Astrocyte of the spinal cord (primary cell): Measurements from ENCODE around the gene NAA25.
A peak's percentile ranks its signal among the peaks of the same experiment; 100 is the strongest.

ENCODE experiments used
- DNase-seq: peaks from one replicate; pipeline ENCODE4 v3.0.0; 2011; ENCODE audit warnings: low read depth, low spot score
- H3K4me3 ChIP-seq: 2 replicates; pipeline ENCODE4 v1.5.1; 2011; ENCODE audit warnings: low read depth, mild to moderate bottlenecking, low read length, moderate library complexity
- in situ Hi-C: cut with HindIII; loops from 2 replicates; pipeline ENCODE4 v1.10.0; 2017; ENCODE audit warnings: low sequenced_read_pairs
- TF ChIP-seq, protein P1 (sequence below): IDR thresholded peaks from 2 replicates; pipeline ENCODE4 v1.5.1; 2012; ENCODE audit warnings: low read depth, mild to moderate bottlenecking, low read length, inconsistent platforms

The NAA25 gene

GRCh38 chr12:112096667-112097066 is 11.9 kb downstream of the NAA25 start:
- in situ Hi-C loops = no loop called here
- TF ChIP-seq, protein P1, sequence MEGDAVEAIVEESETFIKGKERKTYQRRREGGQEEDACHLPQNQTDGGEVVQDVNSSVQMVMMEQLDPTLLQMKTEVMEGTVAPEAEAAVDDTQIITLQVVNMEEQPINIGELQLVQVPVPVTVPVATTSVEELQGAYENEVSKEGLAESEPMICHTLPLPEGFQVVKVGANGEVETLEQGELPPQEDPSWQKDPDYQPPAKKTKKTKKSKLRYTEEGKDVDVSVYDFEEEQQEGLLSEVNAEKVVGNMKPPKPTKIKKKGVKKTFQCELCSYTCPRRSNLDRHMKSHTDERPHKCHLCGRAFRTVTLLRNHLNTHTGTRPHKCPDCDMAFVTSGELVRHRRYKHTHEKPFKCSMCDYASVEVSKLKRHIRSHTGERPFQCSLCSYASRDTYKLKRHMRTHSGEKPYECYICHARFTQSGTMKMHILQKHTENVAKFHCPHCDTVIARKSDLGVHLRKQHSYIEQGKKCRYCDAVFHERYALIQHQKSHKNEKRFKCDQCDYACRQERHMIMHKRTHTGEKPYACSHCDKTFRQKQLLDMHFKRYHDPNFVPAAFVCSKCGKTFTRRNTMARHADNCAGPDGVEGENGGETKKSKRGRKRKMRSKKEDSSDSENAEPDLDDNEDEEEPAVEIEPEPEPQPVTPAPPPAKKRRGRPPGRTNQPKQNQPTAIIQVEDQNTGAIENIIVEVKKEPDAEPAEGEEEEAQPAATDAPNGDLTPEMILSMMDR = no peak
- no peak overlapping the region for H3K4me3 ChIP-seq
- DNase-seq = peak; percentile 62

GRCh38 chr12:112096070-112096469 is 12.5 kb downstream of the NAA25 start:
- TF ChIP-seq, protein P1 = no peak
- no peak overlapping the region for H3K4me3 ChIP-seq
- in situ Hi-C loops = no loop called here
- DNase-seq = no peak

- TF ChIP-seq, protein P1 = no peak
- in situ Hi-C loops = no loop called here
- H3K4me3 ChIP-seq = no peak overlapping the region
- no peak for DNase-seq
These were observed 17.0 kb downstream of the NAA25 start for GRCh38 chr12:112091563-112091962.

- no peak overlapping the region for H3K4me3 ChIP-seq
- in situ Hi-C loops = no loop called here
- TF ChIP-seq, protein P1 = no peak
- no peak for DNase-seq
These were observed 20.7 kb downstream of the NAA25 start for GRCh38 chr12:112087851-112088250.

DNA sequence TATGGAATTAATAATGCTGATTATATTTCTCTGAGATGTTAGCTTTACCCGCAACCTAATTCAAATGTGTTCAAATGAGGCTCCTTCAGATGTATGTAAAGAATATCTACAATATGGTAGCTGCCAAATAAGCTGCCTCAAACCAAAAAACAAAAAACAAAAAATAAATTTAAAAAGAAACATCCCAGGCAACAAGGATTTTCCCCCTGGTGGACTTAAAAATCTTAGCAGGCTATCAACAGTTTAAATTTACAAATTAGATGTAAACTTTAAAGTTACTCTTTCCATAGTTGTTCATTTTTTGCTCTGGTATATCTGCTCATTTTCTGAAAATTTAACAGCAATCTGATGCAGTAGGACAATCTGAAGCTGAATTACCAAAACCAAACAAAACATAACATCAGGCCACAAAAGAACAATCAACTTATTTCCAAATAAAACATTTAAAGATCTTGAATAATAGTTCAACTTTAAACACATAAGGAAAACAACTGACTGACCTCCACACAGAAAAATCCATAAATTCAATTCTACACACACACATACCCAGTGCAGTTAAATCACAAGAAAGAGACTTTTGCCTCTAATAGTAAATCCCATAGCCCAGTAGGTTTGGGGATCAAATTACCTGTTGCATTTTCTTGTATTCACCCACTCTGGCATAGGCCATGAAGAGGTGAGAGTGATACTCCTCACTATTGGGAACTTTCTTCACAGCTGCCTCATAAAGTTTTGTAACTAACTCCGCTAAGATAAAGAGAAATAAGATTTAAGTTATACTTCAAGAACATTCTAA is 21.3 kb downstream of the NAA25 start:
- TF ChIP-seq, protein P1 = no peak
- in situ Hi-C loops = no loop called here
- no peak overlapping the region for H3K4me3 ChIP-seq
- no peak for DNase-seq

DNA sequence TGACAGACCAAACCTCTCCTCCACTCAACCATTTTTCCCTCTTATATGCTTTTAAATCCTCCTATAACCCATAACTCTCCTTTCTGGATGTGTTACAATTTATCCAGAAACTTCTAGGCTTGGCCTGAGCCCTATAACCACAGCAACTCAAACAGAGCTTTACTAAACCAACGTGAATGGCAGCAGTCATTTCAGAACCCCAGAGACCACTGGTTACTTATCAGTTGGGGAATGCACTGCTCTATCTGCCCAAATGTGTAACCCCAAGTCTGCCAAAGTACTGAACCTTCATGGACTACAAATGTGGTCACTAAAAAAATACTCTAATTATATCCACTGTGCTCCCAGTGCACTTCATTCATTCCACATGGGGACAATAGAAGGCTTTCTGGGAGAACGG is 42.0 kb downstream of the NAA25 start:
- no peak for DNase-seq
- in situ Hi-C loops = no loop called here
- H3K4me3 ChIP-seq = no peak overlapping the region
- TF ChIP-seq, protein P1 = no peak
